Sigmoid colon (tissue), 7 donors: ENCODE results near the gene ARHGEF28. TPM values are rescaled to one million over a fixed set of nuclear protein-coding genes. Genes with fewer than 3 reads are reported as not detected.

Experiments
- DNase-seq: peaks from one replicate; pipeline ENCODE4 v3.0.0-alpha.2; 2019
- H3K27ac ChIP-seq, 4 donors: fragments of 200-600 bp; sonication (generic); one replicate each; pipeline ENCODE4 v1.5.1; 2016 to 2019; ENCODE audit warnings: mild to moderate bottlenecking in 1 of 4
- H3K27me3 ChIP-seq, 3 donors: fragments of 200-600 bp; sonication (generic); one replicate each; pipeline ENCODE4 v1.5.1; 2019; ENCODE audit warnings: mild to moderate bottlenecking in 1 of 3
- H3K36me3 ChIP-seq, 4 donors: fragments of 200-600 bp; sonication (generic); one replicate each; pipeline ENCODE4 v1.5.1; 2016 to 2019
- H3K4me1 ChIP-seq, 4 donors: fragments of 200-600 bp; sonication (generic); one replicate each; pipeline ENCODE4 v1.5.1; 2017 to 2019
- H3K4me3 ChIP-seq, 4 donors: fragments of 200-600 bp; sonication (generic); one replicate each; pipeline ENCODE4 v1.5.1; 2017 to 2019; ENCODE audit warnings: mild to moderate bottlenecking in 2 of 4, moderate library complexity in 1 of 4
- H3K9me3 ChIP-seq, 4 donors: fragments of 200-600 bp in 3 of 4; sonication (generic) in 3 of 4; one replicate each; pipeline versions ENCODE4 v1.5.1 to v1.6.1; 2013 to 2019
- CTCF ChIP-seq, 4 experiments: fragments of 450-650 bp in 3 of 4; fragments of 200-600 bp in 1 of 4; IDR thresholded peaks; one replicate each; pipeline ENCODE4 v1.5.1; 2016 to 2019; ENCODE audit warnings: antibody characterized with exemption in 4 of 4, mild to moderate bottlenecking in 3 of 4, moderate library complexity in 2 of 4
- EP300 ChIP-seq, 4 donors: sonication (generic); formaldehyde crosslinking; IDR thresholded peaks; one replicate each; pipeline ENCODE4 v1.6.1; 2017; ENCODE audit warnings: antibody characterized with exemption in 4 of 4
- POLR2A ChIP-seq, 2 donors: fragments of 450-650 bp; IDR thresholded peaks; one replicate each; pipeline ENCODE4 v1.6.1; 2016; ENCODE audit warnings: antibody characterized with exemption in 2 of 2, mild to moderate bottlenecking in 2 of 2, moderate library complexity in 2 of 2
- POLR2AphosphoS5 ChIP-seq, 4 donors: sonication (generic); formaldehyde crosslinking; IDR thresholded peaks; one replicate each; pipeline ENCODE4 v1.6.1; 2017; ENCODE audit warnings: antibody characterized with exemption in 4 of 4
- WGBS, 2 donors: extraction: QIAGEN DNeasy Blood & Tissue Kit; methylation state at CpG; one replicate each; pipeline ENCODE4 v1.1.7; 2013; 5-methylcytosine and 5-hydroxymethylcytosine counted together
- intact Hi-C: fragments of 100-400 bp; cut with DNase I; formaldehyde crosslinking; loops from one replicate; pipeline ENCODE4 v1.15.1; 2023
- polyA plus RNA-seq, 3 donors: library from polyadenylated mRNA; stranded (reverse); fragments of 200-250 nt; gene quantifications; one replicate each; pipeline ENCODE4 v1.2.3, GENCODE V29; 2013
- total RNA-seq, 4 donors: library from RNA; depleted of rRNA; stranded (reverse); fragments of >200 nt; gene quantifications; one replicate each; pipeline ENCODE4 v1.1.0, GENCODE V29; 2016
- donor health status: healthy with polysubstance abuse.
- donor health status: Bipolar disorder and iron deficiency.
- donor health status: healthy.

The ARHGEF28 gene
- total and polyA plus RNA-seq, 7 donors, result 3.0 to 6.9 (median 3.7) TPM

DNA sequence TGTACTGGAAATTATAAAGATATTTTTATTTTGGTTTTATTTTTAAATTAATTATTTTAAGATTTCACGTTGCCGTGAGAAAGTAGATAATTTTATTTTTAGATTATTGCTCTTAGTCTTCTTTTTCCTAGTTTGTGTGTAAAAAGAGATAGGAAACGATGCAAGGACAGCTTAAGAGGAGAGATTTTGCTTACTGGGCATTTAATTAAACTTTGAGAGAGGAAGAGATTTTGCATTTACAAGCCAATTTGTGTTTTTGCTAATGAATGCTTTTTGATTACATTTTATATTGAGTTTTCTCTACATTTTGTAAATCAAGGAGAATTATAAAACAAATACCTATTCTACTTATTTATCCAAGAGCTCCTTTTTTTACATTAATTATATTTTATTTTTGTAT lies 64.0 kb downstream of the ARHGEF28 start:
- 78 to 93% methylated on average over 3 of the region's 3 CpGs for WGBS, 2 donors
- TF ChIP-seq POLR2AphosphoS5 (IDR thresholded peaks at IDR 0.05) (no peak), POLR2A (IDR thresholded peaks at IDR 0.05) (no peak), CTCF (IDR thresholded peaks at IDR 0.05) (no peak), EP300 (IDR thresholded peaks at IDR 0.05) (no peak)
- intact Hi-C loops, result no loop called here

DNA sequence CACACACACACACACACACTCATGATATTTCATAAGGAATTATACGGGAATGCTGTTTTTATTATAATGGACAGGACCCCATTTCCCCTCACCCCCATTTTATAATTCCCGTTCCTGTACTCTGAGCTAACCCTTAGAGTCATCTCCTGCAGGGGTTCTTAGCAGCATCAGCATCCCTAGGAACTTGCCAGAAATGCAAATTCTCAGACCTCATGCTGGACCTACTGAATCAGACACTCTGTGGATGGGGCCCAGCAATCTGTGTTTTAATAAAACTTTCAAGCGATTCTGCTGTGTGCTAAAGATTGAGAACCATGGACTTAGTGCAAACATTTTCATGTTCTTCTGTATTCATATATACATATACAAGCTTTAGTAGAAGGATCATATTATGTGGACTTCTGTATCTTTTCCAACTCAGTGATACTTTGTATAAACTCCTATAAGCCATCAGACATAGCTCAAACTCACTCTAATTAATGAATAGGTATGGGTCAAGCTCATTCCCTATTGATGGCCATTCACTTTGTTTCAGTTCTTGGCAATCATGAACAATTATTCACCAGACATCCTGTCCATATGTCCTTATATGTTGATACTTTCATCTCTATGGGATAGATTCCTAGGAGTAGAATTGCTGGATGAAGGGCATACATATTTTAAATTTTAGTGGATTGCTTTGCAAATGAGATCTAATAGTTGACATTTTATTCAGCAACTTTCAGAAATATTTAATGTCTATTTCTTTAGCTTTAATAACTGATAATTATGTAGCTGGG lies 65.5 kb downstream of the ARHGEF28 start:
- Histone ChIP-seq H3K4me3 (no peak overlapping the region), H3K36me3 (no peaks in the 10 kb centered on the region), H3K27ac (no peak overlapping the region), H3K9me3 (no peaks in the 10 kb centered on the region), H3K27me3 (no peaks in the 10 kb centered on the region), H3K4me1 (no peaks in the 10 kb centered on the region)
- TF ChIP-seq CTCF (IDR thresholded peaks at IDR 0.05) (no peak), POLR2A (IDR thresholded peaks at IDR 0.05) (no peak), POLR2AphosphoS5 (IDR thresholded peaks at IDR 0.05) (no peak), EP300 (IDR thresholded peaks at IDR 0.05) (no peak)
- intact Hi-C loops, result no loop called here
- WGBS, 2 donors, result 79 to 94% methylated on average over 3 of the region's 3 CpGs
- DNase-seq, result no peak

More for the DNA sequence above, 64.0 kb downstream of the ARHGEF28 start:
- Histone ChIP-seq H3K27ac (no peak overlapping the region), H3K4me1 (no peaks in the 10 kb centered on the region), H3K27me3 (no peaks in the 10 kb centered on the region), H3K9me3 (no peaks in the 10 kb centered on the region), H3K4me3 (no peak overlapping the region), H3K36me3 (no peaks in the 10 kb centered on the region)
- no peak for DNase-seq

DNA sequence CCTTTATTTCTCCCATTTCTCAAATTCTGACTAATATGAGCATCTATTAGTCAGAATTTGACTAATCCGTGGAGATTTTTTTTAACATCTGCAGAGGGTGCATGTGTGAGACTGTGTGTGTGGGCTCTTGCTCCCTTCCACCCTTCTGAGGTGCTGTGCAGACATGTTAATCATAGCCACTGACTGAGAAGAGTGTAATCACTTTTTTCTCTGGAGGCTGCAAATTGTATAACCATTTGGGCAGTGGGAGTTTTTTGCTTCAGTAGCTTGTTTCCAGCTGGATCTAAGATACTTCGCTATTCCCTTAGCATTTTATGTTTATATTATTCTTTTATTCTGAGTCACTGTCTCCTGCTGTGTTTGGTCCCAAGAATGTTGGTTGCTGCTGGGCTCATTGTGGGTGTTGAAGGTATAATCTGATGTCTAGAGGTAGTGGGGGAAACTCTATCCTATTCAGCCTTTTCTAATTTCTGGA lies 66.2 kb downstream of the ARHGEF28 start:
- Histone ChIP-seq H3K36me3 (no peaks in the 10 kb centered on the region), H3K4me1 (no peaks in the 10 kb centered on the region), H3K9me3 (no peaks in the 10 kb centered on the region), H3K27ac (no peak overlapping the region), H3K4me3 (no peak overlapping the region), H3K27me3 (no peaks in the 10 kb centered on the region)
- TF ChIP-seq EP300 (IDR thresholded peaks at IDR 0.05), result no peak
- no peak for TF ChIP-seq POLR2A (IDR thresholded peaks at IDR 0.05)
- no peak for TF ChIP-seq POLR2AphosphoS5 (IDR thresholded peaks at IDR 0.05)
- TF ChIP-seq CTCF (IDR thresholded peaks at IDR 0.05), result no peak
- WGBS, 2 donors, result 70 to 87% methylated on average over 2 of the region's 2 CpGs
- intact Hi-C loops, result no loop called here
- DNase-seq, result no peak

DNA sequence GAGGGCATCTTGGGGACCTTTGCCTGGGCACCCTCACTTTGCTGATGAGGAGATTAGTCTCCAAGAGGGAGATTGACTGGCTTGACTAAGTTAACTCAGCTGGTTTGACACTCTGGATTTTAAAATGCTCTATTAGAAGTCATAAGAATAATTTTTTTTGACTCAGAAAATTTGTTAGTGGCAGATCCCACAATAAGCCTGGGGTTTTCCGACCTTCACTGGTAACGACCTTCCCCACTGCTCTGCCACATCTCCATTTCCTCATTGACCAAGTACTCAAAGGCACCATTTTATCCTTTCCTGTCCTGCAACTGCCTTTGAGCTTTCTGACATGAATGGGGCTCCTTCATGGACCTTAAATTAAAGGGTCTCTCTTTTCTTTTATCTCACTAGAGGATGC lies 67.0 kb downstream of the ARHGEF28 start:
- Histone ChIP-seq H3K36me3 (no peaks in the 10 kb centered on the region), H3K27me3 (no peaks in the 10 kb centered on the region), H3K9me3 (no peaks in the 10 kb centered on the region), H3K4me1 (no peaks in the 10 kb centered on the region), H3K27ac (no peak overlapping the region), H3K4me3 (no peak overlapping the region)
- intact Hi-C loops, result no loop called here
- no peak for DNase-seq
- no peak for TF ChIP-seq POLR2A (IDR thresholded peaks at IDR 0.05)
- no peak for TF ChIP-seq CTCF (IDR thresholded peaks at IDR 0.05)
- TF ChIP-seq EP300 (IDR thresholded peaks at IDR 0.05), result no peak
- TF ChIP-seq POLR2AphosphoS5 (IDR thresholded peaks at IDR 0.05), result no peak
- 68 to 73% methylated on average over 2 of the region's 2 CpGs for WGBS, 2 donors
